IMR-90 (cell line): ENCODE data around the gene MAGI2. TPM values are rescaled to one million over a fixed set of nuclear protein-coding genes. Genes with fewer than 3 reads are reported as not detected.

Experiments
- ATAC-seq: fragments of 200-7000 bp; cut with Tn5 transposase; 2 replicates; pipeline ENCODE4 v1.9.1; 2020; ENCODE audit warnings: low read depth, mild to moderate bottlenecking, moderate library complexity
- BruUV-seq: library from RNA; stranded (reverse); fragments of 400-500 nt; replicated peaks from 2 replicates; lab custom pipeline; 2021; lab: Mats Ljungman, UMichigan
- CTCF ChIA-PET: fragments of 300-600 bp; formaldehyde crosslinking; extraction: SDS; loops from one replicate; lab custom pipeline; 2021; ENCODE audit warnings: antibody characterized with exemption; lab: Yijun Ruan, JAX
- POLR2A ChIA-PET: fragments of 300-600 bp; sonication (Branson Sonifier 250); formaldehyde crosslinking; loops from one replicate; lab custom pipeline; 2022; ENCODE audit warnings: antibody characterized with exemption; ENCODE audit not compliant: unreplicated experiment; lab: Charles Lee
- DNase-seq: peaks from one replicate; pipeline ENCODE4 v3.0.0; 2013
- H2AFZ ChIP-seq: replicated peaks from 2 replicates; pipeline ENCODE3; 2013; ENCODE audit warnings: low read length, mild to moderate bottlenecking; ENCODE audit not compliant: poor library complexity
- H2AK5ac ChIP-seq: 2 replicates; pipeline ENCODE4 v1.6.1; 2013; ENCODE audit warnings: low read depth, low read length, inconsistent platforms
- H2AK9ac ChIP-seq: replicated peaks from 2 replicates; pipeline ENCODE3; 2013; ENCODE audit warnings: mild to moderate bottlenecking, low read depth, low read length, moderate library complexity; ENCODE audit not compliant: poor library complexity
- H2BK120ac ChIP-seq: 2 replicates; pipeline ENCODE4 v1.6.1; 2013; ENCODE audit warnings: low read depth, low read length, inconsistent platforms
- H2BK15ac ChIP-seq: 3 replicates; pipeline ENCODE4 v1.6.1; 2013; ENCODE audit warnings: low read depth, low read length, inconsistent platforms
- H2BK20ac ChIP-seq: 2 replicates; pipeline ENCODE4 v1.6.1; 2013; ENCODE audit warnings: low read depth, mild to moderate bottlenecking, inconsistent platforms, low read length, moderate library complexity
- H2BK5ac ChIP-seq: 2 replicates; pipeline ENCODE4 v1.6.1; 2013; ENCODE audit warnings: mild to moderate bottlenecking, low read depth, low read length, inconsistent platforms; ENCODE audit not compliant: poor library complexity, severe bottlenecking
- H3K14ac ChIP-seq: replicated peaks from 2 replicates; pipeline ENCODE4 v1.6.1; 2013; ENCODE audit warnings: low read depth, low read length, inconsistent platforms
- H3K18ac ChIP-seq: 2 replicates; pipeline ENCODE4 v1.6.1; 2013; ENCODE audit warnings: low read depth, low read length, control low read depth
- H3K23ac ChIP-seq: 2 replicates; pipeline ENCODE4 v1.6.1; 2013; ENCODE audit warnings: low read depth, low read length, inconsistent platforms
- H3K27ac ChIP-seq: 2 replicates; pipeline ENCODE4 v1.5.1; 2013; ENCODE audit warnings: mild to moderate bottlenecking, control low read depth, low read length; ENCODE audit not compliant: insufficient read depth
- H3K27me3 ChIP-seq: 2 replicates; pipeline ENCODE4 v1.6.1; 2013; ENCODE audit warnings: low read length; ENCODE audit not compliant: control insufficient read depth, insufficient read depth
- H3K36me3 ChIP-seq: 2 replicates; pipeline ENCODE4 v1.6.1; 2013; ENCODE audit warnings: low read length, mixed read lengths; ENCODE audit not compliant: control insufficient read depth, insufficient read depth
- H3K4ac ChIP-seq: 2 replicates; pipeline ENCODE4 v1.6.1; 2013; ENCODE audit warnings: low read depth, low read length, inconsistent platforms
- H3K4me1 ChIP-seq: 2 replicates; pipeline ENCODE4 v1.6.1; 2013; ENCODE audit warnings: low read length, mixed read lengths; ENCODE audit not compliant: control insufficient read depth, insufficient read depth
- H3K4me2 ChIP-seq: 2 replicates; pipeline ENCODE4 v1.6.1; 2013; ENCODE audit warnings: low read depth, mild to moderate bottlenecking, control low read depth, low read length, moderate library complexity
- H3K4me3 ChIP-seq: 2 replicates; pipeline ENCODE4 v1.5.1; 2013; ENCODE audit warnings: low read depth, mild to moderate bottlenecking, control low read depth, low read length, moderate library complexity; ENCODE audit not compliant: insufficient read depth
- H3K56ac ChIP-seq: 2 replicates; pipeline ENCODE4 v1.6.1; 2013; ENCODE audit warnings: low read length, inconsistent platforms; ENCODE audit not compliant: insufficient read depth; ENCODE audit errors: extremely low read depth
- H3K79me1 ChIP-seq, 2 experiments: 2 replicates each; pipeline ENCODE4 v1.6.1; 2013; ENCODE audit warnings: low read length in 2 of 2, inconsistent platforms in 1 of 2, low read depth in 1 of 2
- H3K9ac ChIP-seq: 2 replicates; pipeline ENCODE4 v1.6.1; 2013; ENCODE audit warnings: low read depth, low read length, control low read depth
- H3K9me1 ChIP-seq: 2 replicates; pipeline ENCODE4 v1.6.1; 2013; ENCODE audit warnings: low read length, inconsistent platforms; ENCODE audit not compliant: insufficient read depth
- H3K9me3 ChIP-seq: 2 replicates; pipeline ENCODE4 v1.6.1; 2013; ENCODE audit warnings: low read length; ENCODE audit not compliant: control insufficient read depth, insufficient read depth
- H4K20me1 ChIP-seq: 2 replicates; pipeline ENCODE4 v1.6.1; 2013; ENCODE audit warnings: low read length, inconsistent platforms; ENCODE audit not compliant: insufficient read depth
- H4K5ac ChIP-seq: 2 replicates; pipeline ENCODE4 v1.6.1; 2013; ENCODE audit warnings: mild to moderate bottlenecking, low read depth, low read length, control low read depth
- H4K8ac ChIP-seq, 2 experiments: 2 replicates each; pipeline ENCODE4 v1.6.1; 2013; ENCODE audit warnings: low read depth in 2 of 2, low read length in 2 of 2, control low read depth in 1 of 2, inconsistent platforms in 1 of 2
- H4K91ac ChIP-seq: 2 replicates; pipeline ENCODE4 v1.6.1; 2013; ENCODE audit warnings: low read depth, low read length, inconsistent platforms; ENCODE audit not compliant: insufficient read depth
- CEBPB ChIP-seq: IDR thresholded peaks from 2 replicates; pipeline ENCODE4 v1.6.1; 2012; ENCODE audit warnings: low read depth, low read length, improper control_type of control experiment
- FOS ChIP-seq: fragments of 150-350 bp; IDR thresholded peaks from 2 replicates; pipeline ENCODE4 v1.6.1; 2016; ENCODE audit warnings: low read depth, low read length
- MXI1 ChIP-seq: IDR thresholded peaks from 2 replicates; pipeline ENCODE4 v1.6.1; 2012; ENCODE audit warnings: low read depth, mild to moderate bottlenecking, low read length, moderate library complexity, borderline replicate concordance
- POLR2A ChIP-seq: IDR thresholded peaks from 2 replicates; pipeline ENCODE4 v1.6.1; 2012; ENCODE audit warnings: mild to moderate bottlenecking, low read depth, low read length
- SMC3 ChIP-seq: fragments of 150-350 bp; IDR thresholded peaks from 2 replicates; pipeline ENCODE4 v1.6.1; 2016; ENCODE audit warnings: low read depth, mild to moderate bottlenecking, antibody characterized with exemption, low read length, moderate library complexity
- WGBS, 2 experiments: methylation state at CpG; one replicate each; pipeline versions ENCODE4 v1.1.5 to v1.1.7; 2013; ENCODE audit warnings: missing lambda C conversion rate in 2 of 2; ENCODE audit not compliant: insufficient read length in 1 of 2; ENCODE audit errors: extremely low coverage in 2 of 2; 5-methylcytosine and 5-hydroxymethylcytosine counted together
- dilution Hi-C: fragments of 300-500 bp; cut with HindIII; formaldehyde crosslinking; loops from one replicate; pipeline ENCODE4 v1.14.3; 2018; ENCODE audit warnings: low sequenced_read_pairs; ENCODE audit not compliant: unreplicated experiment
- in situ Hi-C: fragments of 300-500 bp; cut with MboI; formaldehyde crosslinking; loops from 3 replicates; pipeline ENCODE4 v1.14.3; 2019; ENCODE audit warnings: low sequenced_read_pairs, inconsistent platforms, mixed read lengths
- intact Hi-C: fragments of 100-400 bp; cut with micrococcal nuclease; formaldehyde crosslinking; loops from 2 replicates; pipeline ENCODE4 v1.10.0; 2022
- polyA plus RNA-seq, 3 experiments: library from polyadenylated mRNA; depleted of rRNA; stranded (reverse); fragments of >200 nt; gene quantifications; 2 replicates each; pipeline ENCODE4 v1.2.3, GENCODE V29; 2012; ENCODE audit warnings: low replicate concordance in 1 of 3
- total RNA-seq: library from RNA; depleted of rRNA; stranded (reverse); fragments of >200 nt; gene quantifications from 2 replicates; pipeline ENCODE4 v1.2.3, GENCODE V29; 2012
- TF ChIP-seq, protein P1 (sequence below): fragments of 150-350 bp; IDR thresholded peaks from 2 replicates; pipeline ENCODE4 v1.6.1; 2016; ENCODE audit warnings: low read depth, mild to moderate bottlenecking, low read length, moderate library complexity, borderline replicate concordance

Gene MAGI2
- total and polyA plus RNA-seq, 2 of the 4 experiments (the other 2 are of a cell fraction) = 2.5 to 17.9 TPM

DNA sequence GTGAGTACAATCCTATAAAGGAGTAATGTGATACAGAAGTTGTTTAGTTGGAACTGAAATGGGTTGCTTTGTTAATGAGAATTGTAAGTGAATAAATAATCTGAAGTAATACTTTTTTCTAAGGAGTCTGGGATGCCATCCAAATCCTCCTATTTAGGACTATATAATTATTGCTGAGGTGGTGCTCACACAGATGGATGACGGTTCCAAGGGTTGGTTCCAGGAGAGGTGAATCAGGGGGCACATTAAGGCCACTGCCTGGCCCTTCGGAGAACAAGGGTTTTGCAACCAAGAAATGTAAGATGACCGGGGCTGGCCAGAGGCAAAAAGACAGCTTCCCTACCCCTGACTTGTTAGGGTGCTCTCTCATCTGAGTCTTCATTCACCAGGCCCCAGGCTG, 1302.2 kb downstream of the MAGI2 start:
- Histone ChIP-seq H3K9me1 (peaks cover 8% of the 10 kb centered on the region; the same call in 1 of the 2 replicates), H3K4ac (0 out of 2 replicates have a peak overlapping the region, but pooled peaks have one; percentile 8), H3K9ac (no peak overlapping the region), H3K4me3 (no peak overlapping the region), H4K91ac (no peak overlapping the region), H3K79me1 (no peaks in the 10 kb centered on the region), H3K36me3 (no peaks in the 10 kb centered on the region), H3K18ac (no peak overlapping the region), H4K20me1 (no peaks in the 10 kb centered on the region), H2AFZ (peak overlapping the region; percentile 65), H3K9me3 (no peaks in the 10 kb centered on the region), H3K23ac (peak overlapping the region; percentile 0; the same call in 1 of the 2 replicates), H3K27me3 (no peaks in the 10 kb centered on the region), H3K14ac (peak overlapping the region; percentile 71), H2BK20ac (0 out of 2 replicates have a peak overlapping the region, but pooled peaks have one; percentile 9), H2BK5ac (no peak overlapping the region), H3K56ac (no peak overlapping the region), H2BK120ac (no peak overlapping the region), H3K4me2 (no peak overlapping the region; the same call in 1 of the 2 replicates), H3K27ac (peak overlapping the region; percentile 3; the same call in 1 of the 2 replicates), H2AK5ac (no peak overlapping the region), H2BK15ac (no peak overlapping the region), H2AK9ac (peak overlapping the region; percentile 11), H4K8ac (peak overlapping the region in 1 of 2 experiments; percentile 35; a peak in 1 of 4 replicates), H4K5ac (no peak overlapping the region), H3K4me1 (peaks cover 10% of the 10 kb centered on the region)
- in situ Hi-C loops (no loop called here), intact Hi-C loops (no loop called here), dilution Hi-C loops (no loop called here)
- BruUV-seq = no TSS peak
- ChIA-PET CTCF (no interaction called here), POLR2A (no interaction called here)
- WGBS, 2 experiments = no CpG with 5 or more reads among the region's 3 CpGs
- ATAC-seq = peak; percentile 86
- peak; percentile 86 for DNase-seq
- TF ChIP-seq FOS (no peak), CEBPB (peak; percentile 57), POLR2A (no peak), SMC3 (no peak), MXI1 (no peak)
- TF ChIP-seq, protein P1, sequence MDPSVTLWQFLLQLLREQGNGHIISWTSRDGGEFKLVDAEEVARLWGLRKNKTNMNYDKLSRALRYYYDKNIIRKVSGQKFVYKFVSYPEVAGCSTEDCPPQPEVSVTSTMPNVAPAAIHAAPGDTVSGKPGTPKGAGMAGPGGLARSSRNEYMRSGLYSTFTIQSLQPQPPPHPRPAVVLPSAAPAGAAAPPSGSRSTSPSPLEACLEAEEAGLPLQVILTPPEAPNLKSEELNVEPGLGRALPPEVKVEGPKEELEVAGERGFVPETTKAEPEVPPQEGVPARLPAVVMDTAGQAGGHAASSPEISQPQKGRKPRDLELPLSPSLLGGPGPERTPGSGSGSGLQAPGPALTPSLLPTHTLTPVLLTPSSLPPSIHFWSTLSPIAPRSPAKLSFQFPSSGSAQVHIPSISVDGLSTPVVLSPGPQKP = no peak
